Measurements from ENCODE around the gene TBC1D1.

Gene TBC1D1

DNA sequence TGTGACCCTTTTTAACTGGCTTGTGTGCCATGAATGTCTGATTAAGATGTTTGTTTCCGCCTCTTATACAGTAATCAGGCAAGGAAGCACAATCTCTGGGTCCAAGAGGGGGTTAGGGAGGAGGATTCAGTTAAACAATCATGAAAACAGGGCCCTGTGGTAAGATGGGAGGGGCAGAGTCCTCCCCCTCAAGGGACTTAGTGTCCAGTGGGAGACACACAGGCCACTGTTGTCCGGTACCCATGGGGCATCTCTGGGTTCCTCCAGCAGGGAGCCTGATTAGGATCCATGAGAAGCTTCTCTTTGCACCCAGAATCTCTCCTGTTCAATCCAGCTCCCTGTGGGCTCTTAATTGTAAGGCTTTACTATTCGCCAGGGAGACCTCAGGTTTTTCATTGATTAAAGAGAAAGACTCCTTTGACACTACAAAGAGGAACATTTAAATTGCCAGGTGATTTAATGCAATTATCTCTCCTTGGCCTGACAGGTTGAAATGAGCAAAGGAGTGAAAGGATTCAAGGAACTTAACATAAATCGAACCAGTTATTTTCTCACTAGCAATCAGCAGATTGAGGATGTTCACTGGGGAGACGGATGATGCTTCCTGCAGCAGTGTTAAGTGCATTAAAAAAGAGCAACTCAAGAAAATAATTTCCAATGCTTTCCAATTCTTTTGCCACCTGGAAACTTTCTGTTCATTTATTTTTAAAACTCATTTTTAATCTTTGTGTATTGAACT, 294.7 kb downstream of the TBC1D1 start:
- H4K20me1 ChIP-seq (ENCODE audit: insufficient read depth, low read length): no peaks in the 10 kb centered on the region
- no peaks in the 10 kb centered on the region for H3K36me3 ChIP-seq (replicated peaks; ENCODE audit: insufficient read depth, low read length)
- no peaks in the 10 kb centered on the region for H3F3A ChIP-seq (ENCODE audit: insufficient read depth, low read length)
- H3K79me2 ChIP-seq (ENCODE audit: low read length): no peaks in the 10 kb centered on the region
- H3K4me3 ChIP-seq (ENCODE audit: low read length): no peak overlapping the region
- H3K4me2 ChIP-seq (ENCODE audit: low read depth, low read length): no peak overlapping the region
- no peaks in the 10 kb centered on the region for H3K9me2 ChIP-seq (replicated peaks; ENCODE audit: insufficient read depth, low read length)
- H3K9ac ChIP-seq (ENCODE audit: low read length): no peak overlapping the region
- no peak overlapping the region for H2AFZ ChIP-seq (ENCODE audit: low read length)
- no peak overlapping the region for H3K27ac ChIP-seq (ENCODE audit: low read length)
- DNase-seq: no peak
- TF ChIP-seq EZH2 (optimal IDR thresholded peaks at IDR 0.05; ENCODE audit: low read depth, low read length) (no peak), EZH2phosphoT487 (IDR thresholded peaks at IDR 0.05; ENCODE audit: low read length) (no peak)
- TF ChIP-seq, protein P1, sequence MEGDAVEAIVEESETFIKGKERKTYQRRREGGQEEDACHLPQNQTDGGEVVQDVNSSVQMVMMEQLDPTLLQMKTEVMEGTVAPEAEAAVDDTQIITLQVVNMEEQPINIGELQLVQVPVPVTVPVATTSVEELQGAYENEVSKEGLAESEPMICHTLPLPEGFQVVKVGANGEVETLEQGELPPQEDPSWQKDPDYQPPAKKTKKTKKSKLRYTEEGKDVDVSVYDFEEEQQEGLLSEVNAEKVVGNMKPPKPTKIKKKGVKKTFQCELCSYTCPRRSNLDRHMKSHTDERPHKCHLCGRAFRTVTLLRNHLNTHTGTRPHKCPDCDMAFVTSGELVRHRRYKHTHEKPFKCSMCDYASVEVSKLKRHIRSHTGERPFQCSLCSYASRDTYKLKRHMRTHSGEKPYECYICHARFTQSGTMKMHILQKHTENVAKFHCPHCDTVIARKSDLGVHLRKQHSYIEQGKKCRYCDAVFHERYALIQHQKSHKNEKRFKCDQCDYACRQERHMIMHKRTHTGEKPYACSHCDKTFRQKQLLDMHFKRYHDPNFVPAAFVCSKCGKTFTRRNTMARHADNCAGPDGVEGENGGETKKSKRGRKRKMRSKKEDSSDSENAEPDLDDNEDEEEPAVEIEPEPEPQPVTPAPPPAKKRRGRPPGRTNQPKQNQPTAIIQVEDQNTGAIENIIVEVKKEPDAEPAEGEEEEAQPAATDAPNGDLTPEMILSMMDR (IDR thresholded peaks at IDR 0.05; ENCODE audit: low read length): no peak
- no peaks in the 10 kb centered on the region for H3K27me3 ChIP-seq (replicated peaks; ENCODE audit: insufficient read depth, low read length)
- peaks cover 7% of the 10 kb centered on the region for H3K4me1 ChIP-seq (ENCODE audit: low read length)
- no peaks in the 10 kb centered on the region for H3K9me3 ChIP-seq (replicated peaks; ENCODE audit: insufficient read depth, low read length)

DNA sequence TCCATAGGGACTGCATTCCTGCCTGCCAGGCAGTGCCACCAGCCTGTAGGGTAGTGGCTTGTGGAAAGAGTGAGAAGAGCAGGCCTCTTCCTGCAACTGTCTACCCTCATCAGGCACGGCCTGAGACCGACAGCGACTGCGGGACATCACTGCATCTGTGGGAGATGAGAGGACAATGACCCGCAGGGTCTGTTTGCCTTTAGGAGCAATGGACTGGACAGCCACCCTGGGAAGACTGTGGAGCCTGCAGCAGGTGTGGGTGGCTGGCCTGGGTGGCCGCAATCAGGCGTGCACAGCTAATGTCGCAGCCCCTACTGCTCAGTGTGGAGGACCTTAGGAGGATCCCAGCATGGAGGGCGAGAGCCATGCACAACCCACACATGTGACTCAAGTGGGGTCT, 297.3 kb downstream of the TBC1D1 start:
- H3K4me2 ChIP-seq (ENCODE audit: low read depth, low read length): no peak overlapping the region
- no peaks in the 10 kb centered on the region for H3K79me2 ChIP-seq (ENCODE audit: low read length)
- no peak overlapping the region for H3K4me3 ChIP-seq (ENCODE audit: low read length)
- no peaks in the 10 kb centered on the region for H4K20me1 ChIP-seq (ENCODE audit: insufficient read depth, low read length)
- no peak overlapping the region for H3K27ac ChIP-seq (ENCODE audit: low read length)
- no peaks in the 10 kb centered on the region for H3K9me3 ChIP-seq (replicated peaks; ENCODE audit: insufficient read depth, low read length)
- TF ChIP-seq EZH2phosphoT487 (IDR thresholded peaks at IDR 0.05; ENCODE audit: low read length) (no peak), EZH2 (optimal IDR thresholded peaks at IDR 0.05; ENCODE audit: low read depth, low read length) (no peak)
- TF ChIP-seq, protein P1 (IDR thresholded peaks at IDR 0.05; ENCODE audit: low read length): no peak
- no peak overlapping the region for H2AFZ ChIP-seq (ENCODE audit: low read length)
- DNase-seq: no peak
- H3K4me1 ChIP-seq (ENCODE audit: low read length): no peaks in the 10 kb centered on the region
- H3K9me2 ChIP-seq (replicated peaks; ENCODE audit: insufficient read depth, low read length): no peaks in the 10 kb centered on the region
- H3K27me3 ChIP-seq (replicated peaks; ENCODE audit: insufficient read depth, low read length): no peaks in the 10 kb centered on the region
- H3K36me3 ChIP-seq (replicated peaks; ENCODE audit: insufficient read depth, low read length): no peaks in the 10 kb centered on the region
- no peak overlapping the region for H3K9ac ChIP-seq (ENCODE audit: low read length)
- no peaks in the 10 kb centered on the region for H3F3A ChIP-seq (ENCODE audit: insufficient read depth, low read length)

DNA sequence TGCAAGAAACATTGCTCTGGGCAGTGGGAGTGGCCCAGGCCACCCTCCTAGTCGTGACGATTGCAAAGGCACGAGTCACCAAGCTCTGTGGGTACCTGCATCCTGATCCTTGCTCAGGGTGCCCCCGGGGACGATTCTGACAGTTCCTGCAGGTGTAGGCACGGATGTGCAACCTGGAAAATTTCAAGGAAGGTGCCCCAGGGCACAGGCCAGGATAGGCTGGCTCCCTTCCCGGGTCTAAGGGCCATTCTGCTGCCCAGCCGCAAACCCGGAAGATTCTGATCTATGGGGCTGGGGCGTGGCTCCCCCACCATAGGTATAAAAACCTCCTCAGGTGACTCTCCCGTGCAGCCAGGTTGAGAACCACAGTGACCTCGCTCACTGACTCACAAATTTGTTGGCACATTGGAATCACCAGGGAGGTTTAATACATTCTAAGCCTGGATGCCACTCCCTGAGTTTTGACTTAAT, 297.8 kb downstream of the TBC1D1 start:
- Histone ChIP-seq H3K27me3 (replicated peaks; ENCODE audit: insufficient read depth, low read length) (no peaks in the 10 kb centered on the region), H3K4me1 (ENCODE audit: low read length) (no peaks in the 10 kb centered on the region), H3K9ac (ENCODE audit: low read length) (no peak overlapping the region), H2AFZ (ENCODE audit: low read length) (no peak overlapping the region), H3F3A (ENCODE audit: insufficient read depth, low read length) (no peaks in the 10 kb centered on the region), H3K79me2 (ENCODE audit: low read length) (no peaks in the 10 kb centered on the region), H3K4me2 (ENCODE audit: low read depth, low read length) (no peak overlapping the region), H3K9me2 (replicated peaks; ENCODE audit: insufficient read depth, low read length) (no peaks in the 10 kb centered on the region), H3K4me3 (ENCODE audit: low read length) (no peak overlapping the region), H3K36me3 (replicated peaks; ENCODE audit: insufficient read depth, low read length) (no peaks in the 10 kb centered on the region), H3K27ac (ENCODE audit: low read length) (no peak overlapping the region), H4K20me1 (ENCODE audit: insufficient read depth, low read length) (no peaks in the 10 kb centered on the region), H3K9me3 (replicated peaks; ENCODE audit: insufficient read depth, low read length) (no peaks in the 10 kb centered on the region)
- no peak for TF ChIP-seq EZH2phosphoT487 (IDR thresholded peaks at IDR 0.05; ENCODE audit: low read length)
- no peak for TF ChIP-seq EZH2 (optimal IDR thresholded peaks at IDR 0.05; ENCODE audit: low read depth, low read length)
- TF ChIP-seq, protein P1 (IDR thresholded peaks at IDR 0.05; ENCODE audit: low read length): no peak
- no peak for DNase-seq

Data from MM.1S (cell line).